Measurements from ENCODE around the gene RNU2-63P. TPM values are rescaled to one million over a fixed set of nuclear protein-coding genes. Genes with fewer than 3 reads are reported as not detected.
"Not testable (repeated sequence)": the region's sequence is repeated elsewhere in the genome, so short reads cannot be mapped to it uniquely, and the experiment has no call there.

RNU2-63P gene
- total and polyA plus RNA-seq, 3 donors from 2014 or later, result not detected

GRCh38 chr2:88002359-88002707 lies 14.0 kb downstream of the RNU2-63P start:
- Histone ChIP-seq H3K27ac (no peak overlapping the region), H3K4me1 (no peaks in the 10 kb centered on the region), H3K4me3 (no peak overlapping the region), H3K9me3 (no peaks in the 10 kb centered on the region), H3K27me3 (no peaks in the 10 kb centered on the region), H3K36me3 (ENCODE audit: low read depth, missing control alignments) (no peaks in the 10 kb centered on the region)
- intact Hi-C loops (cut with DNase I; ENCODE audit: low total_unique reads), result no loop called here
- TF ChIP-seq POLR2A (IDR thresholded peaks at IDR 0.05) (no peak), CTCF (IDR thresholded peaks at IDR 0.05) (no peak)
- 78 to 83% methylated on average over 6 of the region's 6 CpGs for WGBS, 2 donors
- DNase-seq, result no peak

DNA sequence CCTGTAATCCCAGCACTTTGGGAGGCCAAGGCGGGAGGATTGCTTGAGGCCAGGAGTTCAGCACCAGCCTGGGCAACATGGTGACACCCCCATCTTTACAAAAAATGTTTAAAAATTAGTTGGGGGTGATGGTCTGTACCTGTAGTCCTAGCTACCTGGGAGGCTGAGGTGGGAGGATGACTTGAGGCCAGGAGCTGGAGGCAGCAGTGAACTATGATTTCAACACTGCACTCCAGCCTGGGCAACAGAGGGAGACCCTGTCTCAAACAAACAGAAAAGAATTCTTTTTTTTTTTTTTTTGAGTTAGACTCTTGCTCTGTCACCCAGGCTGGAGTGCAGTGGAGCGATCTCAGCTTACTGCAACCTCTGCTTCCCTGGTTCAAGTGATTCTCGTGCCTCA lies 15.9 kb downstream of the RNU2-63P start:
- H3K9me3 ChIP-seq; DNase-seq; H3K36me3 ChIP-seq (ENCODE audit: low read depth, missing control alignments); H3K27ac ChIP-seq; H3K4me1 ChIP-seq; intact Hi-C loops (cut with DNase I; ENCODE audit: low total_unique reads); H3K4me3 ChIP-seq; H3K27me3 ChIP-seq: not testable (repeated sequence)
- 64% methylated on average over 3 of the region's 3 CpGs for WGBS, 2 donors

- no peaks in the 10 kb centered on the region for H3K36me3 ChIP-seq (ENCODE audit: low read depth, missing control alignments)
- WGBS, 2 donors, result 70 to 84% methylated on average over 3 to 6 of the region's 6 CpGs
- H3K4me3 ChIP-seq, result no peak overlapping the region
- H3K4me1 ChIP-seq, result no peaks in the 10 kb centered on the region
- DNase-seq, result no peak
- H3K9me3 ChIP-seq, result no peaks in the 10 kb centered on the region
- no peaks in the 10 kb centered on the region for H3K27me3 ChIP-seq
- no peak overlapping the region for H3K27ac ChIP-seq
- intact Hi-C loops (cut with DNase I; ENCODE audit: low total_unique reads), result no loop called here
- TF ChIP-seq CTCF (IDR thresholded peaks at IDR 0.05), result no peak
- TF ChIP-seq POLR2A (IDR thresholded peaks at IDR 0.05), result no peak
These were observed 19.8 kb downstream of the RNU2-63P start for GRCh38 chr2:87996570-87996969.

DNA sequence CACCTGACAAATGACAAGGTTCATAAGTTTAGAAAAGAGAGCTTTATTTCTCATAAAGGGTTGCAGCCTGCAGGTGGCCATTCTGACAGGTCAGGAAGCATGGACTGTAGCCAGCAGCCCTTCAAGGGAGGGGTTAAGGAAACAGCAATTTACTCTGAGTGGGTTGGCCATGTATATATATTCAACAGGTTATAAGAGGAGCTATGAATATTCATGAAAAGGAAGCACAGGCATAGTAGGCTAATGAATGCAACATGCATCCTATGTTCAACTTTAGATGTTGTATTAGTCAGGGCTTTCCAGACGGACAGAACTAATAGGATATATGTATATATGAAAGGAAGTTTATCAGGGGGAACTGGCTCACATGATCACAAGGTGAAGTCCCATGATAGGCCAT lies 20.6 kb downstream of the RNU2-63P start:
- no peaks in the 10 kb centered on the region for H3K9me3 ChIP-seq
- H3K4me3 ChIP-seq, result no peak overlapping the region
- no peaks in the 10 kb centered on the region for H3K27me3 ChIP-seq
- TF ChIP-seq CTCF (IDR thresholded peaks at IDR 0.05) (no peak), POLR2A (IDR thresholded peaks at IDR 0.05) (no peak)
- intact Hi-C loops (cut with DNase I; ENCODE audit: low total_unique reads), result no loop called here
- no peak overlapping the region for H3K27ac ChIP-seq
- no peaks in the 10 kb centered on the region for H3K36me3 ChIP-seq (ENCODE audit: low read depth, missing control alignments)
- H3K4me1 ChIP-seq, result no peaks in the 10 kb centered on the region
- DNase-seq, result no peak
- 47 to 65% methylated on average over 1 of the region's 1 CpG for WGBS, 2 donors

DNA sequence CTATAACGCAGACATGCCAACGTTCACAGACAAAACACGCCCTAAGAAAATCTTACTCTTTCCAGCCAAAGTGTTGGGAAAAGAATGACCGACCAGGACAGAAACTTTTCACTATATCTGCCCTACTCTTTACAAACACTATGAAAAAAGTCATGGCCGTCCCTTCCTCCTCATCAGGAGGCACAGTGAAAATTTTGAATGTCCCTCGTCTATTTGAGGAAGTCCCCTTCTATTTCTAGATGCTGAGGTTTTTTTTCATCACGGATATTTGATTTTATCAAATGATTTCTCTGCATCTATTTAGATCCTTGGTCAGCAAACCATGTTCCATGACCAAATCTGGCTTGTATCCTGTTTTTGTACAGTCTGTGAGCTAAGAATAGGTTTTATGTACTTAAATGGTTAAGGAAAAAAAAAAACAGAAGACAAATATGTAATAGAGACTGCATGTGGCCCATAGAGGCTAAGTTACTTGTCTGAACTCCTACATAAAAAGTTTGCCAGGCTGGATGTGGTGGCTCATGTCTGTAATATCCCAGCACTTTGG lies 22.0 kb downstream of the RNU2-63P start:
- 77 to 83% methylated on average over 7 of the region's 7 CpGs for WGBS, 2 donors
- not testable (repeated sequence) for H3K36me3 ChIP-seq (ENCODE audit: low read depth, missing control alignments)

DNA sequence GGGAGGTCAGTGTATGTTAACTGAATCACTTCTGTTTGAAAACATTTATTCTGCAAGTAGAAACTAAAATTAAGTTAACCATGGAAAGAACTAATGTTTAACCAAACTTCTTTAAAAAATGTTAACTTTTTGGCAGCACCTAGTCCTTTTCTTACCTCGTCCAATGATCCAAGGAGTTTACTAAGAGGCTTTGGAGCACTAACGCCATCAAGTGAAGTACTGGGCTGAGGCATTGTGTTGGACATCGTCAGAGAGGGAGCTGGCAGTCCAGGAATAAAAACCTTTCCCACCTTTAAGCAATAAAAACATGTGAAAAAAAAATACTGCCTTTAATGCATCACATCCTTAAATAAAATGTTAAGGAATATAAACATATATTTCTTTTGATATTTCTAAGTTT lies 23.8 kb downstream of the RNU2-63P start:
- H3K4me1 ChIP-seq; H3K36me3 ChIP-seq (ENCODE audit: low read depth, missing control alignments); H3K27ac ChIP-seq; intact Hi-C loops (cut with DNase I; ENCODE audit: low total_unique reads); H3K4me3 ChIP-seq; DNase-seq; H3K27me3 ChIP-seq; H3K9me3 ChIP-seq: not testable (repeated sequence)
- no CpG with 5 or more reads among the region's 3 CpGs for WGBS, 2 donors

More for the DNA sequence above, 22.0 kb downstream of the RNU2-63P start:
- H3K27me3 ChIP-seq; DNase-seq; H3K4me3 ChIP-seq; H3K4me1 ChIP-seq; intact Hi-C loops (cut with DNase I; ENCODE audit: low total_unique reads); H3K9me3 ChIP-seq; H3K27ac ChIP-seq: not testable (repeated sequence)

DNA sequence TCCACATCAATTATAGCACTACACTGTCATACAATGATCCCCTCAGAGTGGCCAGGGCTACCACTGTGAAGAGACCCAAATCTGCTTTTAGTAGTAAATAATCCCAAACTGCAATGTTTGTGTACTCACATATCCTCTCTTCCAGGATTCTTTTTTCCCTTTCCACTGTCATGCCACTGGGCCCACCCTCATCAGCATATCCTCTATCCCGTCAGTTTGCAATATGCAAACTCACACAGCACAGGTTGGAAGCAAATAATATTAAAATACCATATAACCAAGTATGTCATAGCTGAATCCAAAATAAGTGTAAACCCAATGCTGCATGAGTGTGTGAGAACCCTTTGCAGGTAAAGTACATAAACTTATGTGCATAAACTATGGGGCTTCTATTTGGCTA lies 28.9 kb downstream of the RNU2-63P start:
- DNase-seq; H3K36me3 ChIP-seq (ENCODE audit: low read depth, missing control alignments); H3K27me3 ChIP-seq; H3K4me1 ChIP-seq; H3K4me3 ChIP-seq; H3K9me3 ChIP-seq; H3K27ac ChIP-seq; intact Hi-C loops (cut with DNase I; ENCODE audit: low total_unique reads): not testable (repeated sequence)
- WGBS, 2 donors, result no CpG with 5 or more reads among the region's 1 CpG

GRCh38 chr2:87985902-87986301 lies 30.4 kb downstream of the RNU2-63P start:
- H3K27ac ChIP-seq; intact Hi-C loops (cut with DNase I; ENCODE audit: low total_unique reads); DNase-seq; H3K4me3 ChIP-seq; H3K4me1 ChIP-seq; H3K36me3 ChIP-seq (ENCODE audit: low read depth, missing control alignments); H3K27me3 ChIP-seq; H3K9me3 ChIP-seq: not testable (repeated sequence)
- WGBS, 2 donors, result 78% methylated on average over 5 of the region's 5 CpGs; no CpG with 5 or more reads in 1 of the 2 donors

DNA sequence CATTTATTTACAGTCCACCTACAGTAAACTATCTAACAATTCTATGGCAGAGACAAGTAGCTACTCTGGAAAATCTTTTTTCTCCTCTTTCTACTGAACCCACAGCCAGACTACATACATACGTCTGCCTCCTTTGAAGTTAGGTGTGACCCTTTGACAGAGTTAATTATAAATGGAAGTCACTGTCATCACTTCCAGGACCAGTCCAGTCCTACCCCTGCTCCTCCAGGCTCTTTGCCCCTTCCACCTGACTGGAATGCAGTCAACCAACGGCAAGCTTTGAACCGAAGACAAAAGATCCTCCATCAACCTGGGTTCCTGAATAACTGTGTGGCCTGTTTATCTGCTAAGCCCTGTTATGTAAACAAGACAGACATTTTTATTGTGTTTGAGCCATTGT lies 35.2 kb downstream of the RNU2-63P start:
- H3K36me3 ChIP-seq (ENCODE audit: low read depth, missing control alignments); H3K4me3 ChIP-seq; intact Hi-C loops (cut with DNase I; ENCODE audit: low total_unique reads); H3K27me3 ChIP-seq; DNase-seq; H3K9me3 ChIP-seq; H3K4me1 ChIP-seq; H3K27ac ChIP-seq: not testable (repeated sequence)
- no CpG with 5 or more reads among the region's 3 CpGs for WGBS, 2 donors

DNA sequence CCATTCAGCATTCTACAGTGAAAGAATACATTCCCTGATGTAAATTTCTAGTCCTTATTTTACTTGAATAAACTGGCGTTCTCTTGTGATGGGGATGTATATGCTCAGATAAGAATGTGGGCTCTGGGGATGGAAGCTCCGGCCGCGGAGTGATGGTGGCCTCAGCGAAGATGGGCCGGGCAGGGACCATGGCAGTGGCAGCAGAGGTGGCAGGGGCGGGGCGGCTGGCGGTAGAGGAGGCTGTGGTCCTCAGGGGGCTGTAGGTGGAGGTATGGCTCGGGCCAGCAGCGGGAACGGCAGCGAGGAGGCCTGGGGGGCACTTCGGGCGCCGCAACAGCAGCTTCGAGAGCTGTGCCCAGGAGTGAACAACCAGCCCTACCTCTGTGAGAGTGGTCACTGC lies 44.0 kb downstream of the RNU2-63P start:
- H3K9me3 ChIP-seq; H3K4me1 ChIP-seq; H3K27me3 ChIP-seq; H3K36me3 ChIP-seq (ENCODE audit: low read depth, missing control alignments); intact Hi-C loops (cut with DNase I; ENCODE audit: low total_unique reads); H3K27ac ChIP-seq; DNase-seq; H3K4me3 ChIP-seq: not testable (repeated sequence)
- no CpG with 5 or more reads among the region's 17 CpGs for WGBS, 2 donors

Measured in testis (tissue), 3 donors.